ELF-1 (cell line): ENCODE results near the gene GDPD2.

Experiments used
- DNase-seq: peaks from one replicate; pipeline ENCODE4 v3.0.0-alpha.2; 2016; ENCODE audit warnings: low read depth, low spot score

The GDPD2 gene

GRCh38 chrX:70437011-70437410 is 13.9 kb downstream of the GDPD2 start:
- no peak for DNase-seq

- DNase-seq: no peak
These were observed 15.0 kb downstream of the GDPD2 start for GRCh38 chrX:70437921-70438665.

GRCh38 chrX:70439016-70439415 is 15.9 kb downstream of the GDPD2 start:
- DNase-seq: no peak

DNA sequence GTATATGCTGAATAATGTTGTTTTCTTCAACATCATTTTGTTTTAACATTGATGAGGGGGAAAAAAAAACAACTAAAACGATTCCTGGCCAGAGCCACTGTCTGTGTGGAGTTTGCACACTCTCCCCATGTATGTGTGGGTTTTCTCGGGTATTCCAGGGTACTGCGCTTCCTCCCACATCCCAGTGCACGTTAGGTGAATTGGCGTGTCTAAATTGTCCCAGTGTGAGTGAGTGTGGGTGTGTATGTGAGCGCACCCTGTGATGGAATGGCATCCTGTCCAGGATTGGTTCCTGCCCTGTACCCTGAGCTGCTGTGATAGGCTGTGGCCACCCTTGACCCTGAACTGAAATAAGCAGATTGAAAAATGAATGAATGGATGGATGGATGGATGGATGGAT is 19.1 kb downstream of the GDPD2 start:
- no peak for DNase-seq

DNA sequence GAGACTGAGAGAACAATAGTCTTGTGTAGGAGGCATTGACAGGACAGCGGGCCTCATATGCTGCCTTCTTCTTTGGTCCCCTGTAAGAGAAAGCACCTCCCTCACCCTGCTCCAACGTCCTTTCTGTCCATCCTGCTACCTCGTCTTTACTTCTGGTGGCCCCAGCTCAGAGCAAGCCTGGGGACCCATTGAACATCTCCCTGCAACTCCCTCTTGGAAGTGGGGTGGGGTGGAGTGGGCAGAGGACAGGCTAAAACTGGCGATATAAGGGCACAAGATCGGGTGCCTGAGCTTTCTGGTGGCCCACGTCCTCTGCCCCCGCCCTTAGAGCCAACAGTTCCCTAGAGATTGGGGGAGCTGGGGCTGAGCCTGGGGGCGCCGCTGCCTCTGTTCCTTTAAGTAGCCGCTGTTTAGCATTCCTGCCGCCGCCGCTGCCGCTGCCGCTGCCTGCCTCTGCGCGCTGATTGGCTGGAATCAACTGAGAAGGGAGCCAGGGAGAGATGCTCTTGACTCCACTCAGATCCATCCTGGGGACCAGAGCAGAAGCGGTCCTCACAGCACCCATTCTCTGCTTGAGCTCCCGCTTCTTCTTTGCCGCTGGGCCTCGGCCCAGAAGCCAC is 21.3 kb downstream of the GDPD2 start, which contains the start of gene DLG3:
DLG3 (plus strand) TSS at position 510 of the 620 bp plus-strand sequence. CDS start 367 bp downstream, outside the sequence.
- DNase-seq: peak; percentile 78

- DNase-seq: no peak
These were observed 22.0 kb downstream of the GDPD2 start for GRCh38 chrX:70444946-70445656.

GRCh38 chrX:70445951-70446350 is 22.8 kb downstream of the GDPD2 start:
- no peak for DNase-seq

DNA sequence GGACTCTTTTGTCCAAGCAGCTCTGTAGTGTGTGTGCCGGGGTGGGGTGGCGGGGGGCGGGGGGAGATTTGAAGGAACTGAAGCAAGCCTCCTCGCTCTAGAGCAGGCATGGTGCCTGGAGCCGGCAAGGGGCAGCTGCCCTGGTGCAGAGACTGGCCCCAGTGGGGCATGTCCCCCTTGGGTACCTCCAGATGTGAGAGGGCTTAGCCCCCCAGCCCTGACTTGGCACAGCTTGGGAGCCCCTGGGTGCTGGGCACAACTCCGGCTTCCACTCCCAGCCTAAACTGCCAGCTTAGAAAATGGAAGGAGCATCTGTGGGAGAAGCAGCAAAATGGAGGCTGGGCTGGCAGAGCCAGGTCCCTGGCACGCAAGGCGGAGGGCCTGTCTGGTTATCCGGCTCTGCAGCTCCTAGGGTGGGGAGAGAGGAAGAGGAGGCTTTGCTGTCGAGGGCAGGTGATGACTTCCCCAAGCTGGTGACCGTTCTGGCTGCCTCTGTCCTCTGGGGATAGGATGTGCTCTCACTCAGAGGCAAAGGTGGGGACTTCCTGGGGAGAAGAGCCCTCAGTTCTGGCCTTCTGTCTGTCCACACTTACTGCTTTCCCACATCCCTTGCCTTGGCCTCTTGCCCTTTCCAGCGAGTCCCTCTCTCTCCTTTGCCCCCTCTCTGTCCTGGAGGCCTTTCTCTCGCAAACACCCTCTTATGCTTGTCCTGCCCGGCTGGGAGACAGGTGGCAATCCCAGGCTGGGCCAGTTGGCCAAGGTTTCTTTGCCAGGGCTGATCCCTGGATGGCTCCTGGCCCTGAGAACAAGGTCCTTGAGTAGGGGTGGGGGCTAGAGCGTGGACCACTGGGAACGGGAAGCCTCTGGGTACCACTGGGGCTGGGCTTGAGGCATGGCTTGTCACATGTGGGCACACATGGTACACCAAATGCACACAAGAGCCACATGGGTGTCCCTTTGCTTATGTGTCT is 23.6 kb downstream of the GDPD2 start:
- DNase-seq: no peak

DNA sequence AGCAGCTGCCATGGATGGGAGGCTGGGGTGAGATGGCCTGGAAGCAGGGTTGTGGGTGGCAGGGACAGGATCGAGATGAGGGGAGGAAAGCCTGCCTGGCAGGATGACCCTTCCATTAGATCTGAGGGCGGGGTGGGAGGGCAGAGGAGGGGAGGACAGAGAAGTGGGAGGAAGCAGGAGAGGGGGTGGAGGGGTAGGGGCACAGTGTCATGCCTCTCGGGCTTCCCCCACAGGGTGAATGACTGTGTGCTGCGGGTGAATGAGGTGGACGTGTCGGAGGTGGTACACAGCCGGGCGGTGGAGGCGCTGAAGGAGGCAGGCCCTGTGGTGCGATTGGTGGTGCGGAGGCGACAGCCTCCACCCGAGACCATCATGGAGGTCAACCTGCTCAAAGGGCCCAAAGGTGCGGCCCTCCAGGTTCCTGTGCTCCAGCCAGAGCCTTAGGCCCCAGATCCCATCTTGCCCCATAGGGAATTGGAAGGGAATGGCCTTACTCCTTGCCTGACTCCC is 26.4 kb downstream of the GDPD2 start:
- no peak for DNase-seq

GRCh38 chrX:70452143-70452733 is 29.1 kb downstream of the GDPD2 start:
- peak; percentile 83 for DNase-seq

DNA sequence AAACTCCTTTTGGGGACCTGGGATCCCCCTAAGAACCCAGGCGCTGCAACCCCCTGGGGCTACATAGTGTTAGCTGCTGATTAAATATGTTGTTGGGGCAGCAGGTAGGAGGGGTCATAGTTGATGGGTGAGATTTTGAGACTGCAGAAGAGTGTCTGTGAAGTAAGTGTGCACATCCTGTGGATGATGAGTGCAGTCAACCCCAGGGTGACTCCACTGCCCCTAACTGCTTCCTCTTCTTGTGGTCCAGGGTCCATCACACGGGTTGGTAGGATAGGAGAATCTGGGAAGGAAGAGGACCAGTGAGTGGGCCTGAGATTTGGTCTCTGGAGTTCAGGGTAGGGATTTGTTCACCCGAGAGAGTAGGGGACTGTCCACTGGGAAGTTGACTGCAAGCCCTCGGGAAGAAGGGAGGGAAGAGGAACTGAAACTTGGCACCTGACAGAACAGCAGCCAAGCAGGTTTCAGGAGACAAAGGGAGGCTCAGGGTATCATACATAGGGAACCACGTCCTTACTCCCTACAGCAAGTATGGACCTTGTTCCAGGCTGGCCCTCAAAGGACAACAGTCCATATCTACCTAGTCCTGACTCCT is 30.0 kb downstream of the GDPD2 start:
- DNase-seq: no peak

GRCh38 chrX:70454441-70455365 is 31.6 kb downstream of the GDPD2 start:
- DNase-seq: peak; percentile 99

DNA sequence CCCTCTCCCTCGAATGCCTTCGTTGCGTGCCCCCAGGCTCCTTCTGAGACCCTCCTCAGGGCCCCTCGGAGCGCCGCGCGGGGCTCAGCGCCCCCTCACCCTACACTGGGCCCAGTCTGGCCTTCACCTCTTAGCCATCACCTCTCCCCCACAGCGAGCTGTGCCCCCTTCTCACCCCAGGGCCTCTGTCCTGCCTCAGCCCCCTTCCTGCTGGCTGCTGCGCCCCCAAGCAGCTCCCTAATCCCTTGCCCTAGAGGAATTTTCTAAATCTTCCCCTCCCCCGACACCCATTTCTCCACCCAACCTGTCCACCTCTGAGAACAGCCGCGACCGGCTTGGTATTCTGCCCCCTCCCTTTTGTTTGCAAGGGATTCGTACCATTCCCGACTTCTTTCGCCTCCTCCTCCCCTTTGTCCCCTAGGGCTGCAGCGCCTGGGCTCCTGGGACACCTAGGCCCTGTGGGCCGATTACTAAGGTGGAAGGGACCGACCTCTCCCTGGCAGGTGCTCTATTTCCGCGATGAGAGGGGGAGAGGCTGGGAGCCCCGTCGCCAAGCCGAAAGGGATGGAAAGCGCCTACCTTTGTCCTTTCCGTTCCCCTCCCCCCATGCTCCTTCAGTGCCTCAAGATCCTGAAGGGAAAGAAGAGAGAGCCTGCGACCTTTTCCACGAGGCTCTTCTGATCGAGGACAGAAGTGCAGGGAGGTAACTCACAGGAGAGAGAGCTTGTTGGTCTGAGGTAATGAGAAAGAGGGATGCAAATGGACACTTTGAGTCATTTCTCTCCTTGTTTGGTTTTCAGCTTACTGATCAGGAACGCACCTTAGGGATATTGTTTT is 32.5 kb downstream of the GDPD2 start:
- DNase-seq: peak; percentile 86

DNA sequence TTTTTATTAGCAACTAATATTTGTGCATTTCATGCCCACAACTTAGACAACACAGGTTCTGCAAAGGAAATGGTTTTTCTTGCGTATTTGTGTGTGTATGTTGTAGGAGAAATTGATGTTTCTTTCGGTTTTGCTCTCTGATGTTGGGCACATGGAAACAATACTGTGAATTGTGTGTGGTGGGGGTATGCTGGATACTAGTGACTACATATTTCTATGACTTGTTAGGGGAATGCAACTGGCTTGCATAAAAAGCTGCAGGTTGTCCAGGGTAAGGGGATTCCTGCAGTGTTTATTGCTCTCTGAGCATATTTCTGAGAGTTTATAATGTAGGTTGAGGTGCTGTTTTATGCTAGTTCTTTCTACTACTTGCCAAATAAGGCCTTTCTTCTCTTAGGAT is 33.1 kb downstream of the GDPD2 start:
- no peak for DNase-seq

DNA sequence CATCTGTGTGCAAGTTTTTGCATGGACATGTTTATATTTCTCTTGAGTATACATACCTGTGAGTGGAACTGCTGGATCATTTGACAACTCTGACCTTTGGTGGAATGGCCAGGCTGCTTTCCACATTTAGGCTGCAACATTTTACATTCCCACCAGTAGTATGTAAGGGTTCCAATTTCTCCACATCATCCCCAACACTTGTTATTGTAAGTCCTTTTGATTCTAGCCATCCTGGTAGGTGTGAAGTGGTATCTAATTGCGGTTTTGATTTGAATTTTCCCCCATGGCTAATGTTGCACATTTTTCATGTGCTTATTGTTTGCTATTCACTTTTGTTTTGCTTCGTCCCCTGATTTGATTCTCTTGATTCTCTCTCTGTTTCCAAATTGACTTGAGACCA is 37.9 kb downstream of the GDPD2 start:
- no peak for DNase-seq

GRCh38 chrX:70464051-70464450 is 40.9 kb downstream of the GDPD2 start:
- DNase-seq: no peak

DNA sequence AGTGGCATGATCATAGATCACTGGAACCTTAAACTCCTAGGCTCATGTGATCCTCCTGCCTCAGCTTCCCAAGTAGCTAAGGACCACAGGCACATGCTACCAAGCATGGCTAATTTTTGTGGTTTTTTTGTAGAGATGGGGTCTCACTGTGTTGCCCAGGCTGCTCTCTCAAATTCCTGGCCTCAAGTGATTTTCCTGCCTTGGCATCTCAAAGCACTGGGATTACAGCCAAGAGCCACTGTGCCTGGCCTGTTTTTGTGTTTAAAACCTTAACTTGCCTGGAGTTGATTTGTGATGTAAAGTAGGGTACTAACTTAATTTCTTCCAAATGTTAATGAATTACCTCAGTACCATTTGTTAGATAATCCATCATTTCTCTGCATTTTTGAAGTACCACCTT is 43.9 kb downstream of the GDPD2 start:
- DNase-seq: no peak

GRCh38 chrX:70468709-70469108 is 45.6 kb downstream of the GDPD2 start:
- DNase-seq: no peak
